ENCODE data around the gene OR4E1.

DNA sequence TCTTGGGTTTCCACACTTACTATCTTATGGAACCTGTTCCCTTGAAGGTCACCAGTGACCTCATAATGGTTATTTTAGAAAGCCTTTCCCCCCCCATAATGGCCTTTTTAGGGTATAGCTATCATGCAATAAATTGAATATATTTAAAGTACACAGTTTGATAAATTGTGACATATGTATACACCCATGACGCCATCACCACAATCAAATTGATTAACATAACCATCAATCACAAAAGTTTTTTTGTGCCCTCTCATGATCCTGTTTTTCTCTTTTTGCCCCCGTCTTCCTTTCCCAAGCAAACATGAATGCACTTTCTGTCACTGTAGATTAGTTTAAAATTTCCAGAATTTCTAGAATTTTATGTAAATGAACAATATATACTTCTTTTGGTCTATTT is 28.7 kb upstream of the OR4E1 start:
- TF ChIP-seq, protein P1, sequence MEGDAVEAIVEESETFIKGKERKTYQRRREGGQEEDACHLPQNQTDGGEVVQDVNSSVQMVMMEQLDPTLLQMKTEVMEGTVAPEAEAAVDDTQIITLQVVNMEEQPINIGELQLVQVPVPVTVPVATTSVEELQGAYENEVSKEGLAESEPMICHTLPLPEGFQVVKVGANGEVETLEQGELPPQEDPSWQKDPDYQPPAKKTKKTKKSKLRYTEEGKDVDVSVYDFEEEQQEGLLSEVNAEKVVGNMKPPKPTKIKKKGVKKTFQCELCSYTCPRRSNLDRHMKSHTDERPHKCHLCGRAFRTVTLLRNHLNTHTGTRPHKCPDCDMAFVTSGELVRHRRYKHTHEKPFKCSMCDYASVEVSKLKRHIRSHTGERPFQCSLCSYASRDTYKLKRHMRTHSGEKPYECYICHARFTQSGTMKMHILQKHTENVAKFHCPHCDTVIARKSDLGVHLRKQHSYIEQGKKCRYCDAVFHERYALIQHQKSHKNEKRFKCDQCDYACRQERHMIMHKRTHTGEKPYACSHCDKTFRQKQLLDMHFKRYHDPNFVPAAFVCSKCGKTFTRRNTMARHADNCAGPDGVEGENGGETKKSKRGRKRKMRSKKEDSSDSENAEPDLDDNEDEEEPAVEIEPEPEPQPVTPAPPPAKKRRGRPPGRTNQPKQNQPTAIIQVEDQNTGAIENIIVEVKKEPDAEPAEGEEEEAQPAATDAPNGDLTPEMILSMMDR (IDR thresholded peaks at IDR 0.05; ENCODE audit: borderline replicate concordance, extremely low read depth, low read length, poor library complexity, severe bottlenecking) = no peak
- no peak for TF ChIP-seq EZH2 (IDR thresholded peaks at IDR 0.05; ENCODE audit: borderline replicate concordance, low read depth, low read length, severe bottlenecking)
